K562 (cell line): ENCODE results near the gene B4GALT1. TPM values are rescaled to one million over a fixed set of nuclear protein-coding genes. Genes with fewer than 3 reads are reported as not detected.
A peak's percentile ranks its signal among the peaks of the same experiment; 100 is the strongest.

ENCODE experiments used
- EP400 ChIP-seq: fragments of 450-650 bp; IDR thresholded peaks from 2 replicates; pipeline ENCODE4 v1.6.1; 2017; ENCODE audit warnings: antibody characterized with exemption, mild to moderate bottlenecking, moderate library complexity
- FOXJ3 ChIP-seq: sonication (generic); formaldehyde crosslinking; IDR thresholded peaks from 2 replicates; pipeline ENCODE4 v1.4.0; 2020; ENCODE audit warnings: mild to moderate bottlenecking, missing genetic modification reagents
- FOXK1 ChIP-seq: sonication (generic); formaldehyde crosslinking; IDR thresholded peaks from 2 replicates; pipeline ENCODE4 v1.8.0; 2022; ENCODE audit warnings: missing genetic modification reagents, mild to moderate bottlenecking, borderline replicate concordance
- GATAD2A ChIP-seq: fragments of 450-650 bp; IDR thresholded peaks from 2 replicates; pipeline ENCODE4 v1.6.1; 2017
- KAT2B ChIP-seq: IDR thresholded peaks from one replicate; pipeline ENCODE4 v1.6.1; 2012; ENCODE audit warnings: low read depth, mild to moderate bottlenecking, control low read depth, inconsistent platforms, low read length, moderate library complexity
- NFRKB ChIP-seq: fragments of 450-650 bp; IDR thresholded peaks from 2 replicates; pipeline ENCODE4 v1.6.1; 2016; ENCODE audit warnings: low read depth
- NUFIP1 ChIP-seq: fragments of 450-650 bp; IDR thresholded peaks from 2 replicates; pipeline ENCODE4 v1.6.1; 2018; ENCODE audit not compliant: partially characterized antibody
- PBX2 ChIP-seq, 2 experiments: IDR thresholded peaks in 1 of 2; conservative IDR thresholded peaks in 1 of 2; 2 replicates each; pipeline ENCODE4 v1.6.1; 2016; ENCODE audit warnings: low read depth in 2 of 2, mild to moderate bottlenecking in 1 of 2, missing compliant biosample characterization in 1 of 2, missing genetic modification characterization in 1 of 2, moderate library complexity in 1 of 2
- POLR2A ChIP-seq: fragments of 450-650 bp; conservative IDR thresholded peaks from 2 replicates; pipeline ENCODE4 v1.6.1; 2016
- POLR2G ChIP-seq: fragments of 200-400 bp; formaldehyde crosslinking; IDR thresholded peaks from 2 replicates; pipeline ENCODE4 v1.6.1; 2017; ENCODE audit warnings: low read depth, mild to moderate bottlenecking, antibody characterized with exemption, low read length, moderate library complexity
- POLR2H ChIP-seq: IDR thresholded peaks from 2 replicates; pipeline ENCODE4 v1.6.1; 2016; ENCODE audit warnings: missing genetic modification characterization, low read depth, mild to moderate bottlenecking, control low read depth, missing compliant biosample characterization, moderate library complexity
- RAD21 ChIP-seq, 2 experiments: fragments of 250-450 bp in 1 of 2; fragments of 450-650 bp in 1 of 2; sonication (Bioruptor Pico) in 1 of 2; formaldehyde crosslinking in 1 of 2; IDR thresholded peaks in 1 of 2; conservative IDR thresholded peaks in 1 of 2; 2 replicates each; pipeline versions ENCODE4 v1.4.0 to v1.8.0; 2020 to 2022; ENCODE audit warnings: mild to moderate bottlenecking in 2 of 2, moderate library complexity in 1 of 2
- SUPT5H ChIP-seq: fragments of 450-650 bp; IDR thresholded peaks from 2 replicates; pipeline ENCODE4 v1.6.1; 2016
- TARDBP ChIP-seq: fragments of 450-650 bp; IDR thresholded peaks from 2 replicates; pipeline ENCODE4 v1.6.1; 2016
- TEAD1 ChIP-seq, 2 experiments: fragments of 450-650 bp in 1 of 2; sonication (generic) in 1 of 2; formaldehyde crosslinking; IDR thresholded peaks; 2 replicates each; pipeline versions ENCODE4 v1.4.0 to v1.8.0; 2020 to 2022; ENCODE audit warnings: mild to moderate bottlenecking in 2 of 2, missing genetic modification reagents in 1 of 2
- VEZF1 ChIP-seq: fragments of 200-800 bp; sonication (Bioruptor generic); IDR thresholded peaks from 2 replicates; pipeline ENCODE4 v1.6.1; 2017; ENCODE audit warnings: missing genetic modification characterization, missing compliant biosample characterization
- XRCC3 ChIP-seq: fragments of 450-650 bp; IDR thresholded peaks from 2 replicates; pipeline ENCODE4 v1.6.1; 2017; ENCODE audit warnings: mild to moderate bottlenecking, moderate library complexity
- ZBTB7A ChIP-seq: IDR thresholded peaks from 2 replicates; pipeline ENCODE4 v1.6.1; 2011; ENCODE audit warnings: low read depth, mild to moderate bottlenecking, low read length, moderate library complexity, borderline replicate concordance; ENCODE audit not compliant: control insufficient read depth
- ZHX1 ChIP-seq: fragments of 150-350 bp; conservative IDR thresholded peaks from 2 replicates; pipeline ENCODE4 v1.6.1; 2014; ENCODE audit warnings: low read length
- polyA plus RNA-seq, 8 experiments: library from polyadenylated mRNA; depleted of rRNA in 4 of 8; stranded (reverse) in 5 of 8; unstranded in 3 of 8; fragments of >200 nt; fragmentation: Nextera tagmentation in 2 of 8; fragmentation: Illumina TruSeq in 1 of 8; extraction: Ambion mirVana in 2 of 8; extraction: Trizol in 1 of 8; gene quantifications; 2 replicates each; pipeline versions ENCODE4 v1.2.1 to v1.2.3, GENCODE V29; 2011 to 2014; ENCODE audit warnings: inconsistent platforms in 1 of 8, missing spikeins in 1 of 8
- total RNA-seq, 7 experiments: library from RNA; depleted of rRNA in 6 of 7; stranded (reverse); fragments of >200 nt in 6 of 7; fragmentation: Illumina TruSeq in 2 of 7; extraction: Trizol in 2 of 7; gene quantifications; 2 replicates each; pipeline versions ENCODE4 v1.2.1 to v1.2.3, GENCODE V29; 2011 to 2021; ENCODE audit warnings: low replicate concordance in 1 of 7

The B4GALT1 gene
- total and polyA plus RNA-seq, 9 of the 15 experiments (the other 6 are each of a cell fraction or from before 2014, with no cell fraction given) = 4.1 to 26.8 (median 7.1) TPM

- TF ChIP-seq ZBTB7A (peak; percentile 54; the same call in 1 of the 2 replicates), EP400 (peak; percentile 84), FOXK1 (no peak), PBX2 (CRISPR knock-in tag; IDR thresholded peaks at IDR 0.05; ENCODE audit: low read depth) (no peak), PBX2 (tag; conservative IDR thresholded peaks at IDR 0.05; ENCODE audit: low read depth) (peak; percentile 29; the same call in 1 of the 2 replicates), XRCC3 (no peak), RAD21 (CRISPR knock-in tag; conservative IDR thresholded peaks at IDR 0.05 in 1 of 2, IDR thresholded peaks at IDR 0.05 in 1 of 2) (no peak), SUPT5H (peak; percentile 90), POLR2G (peak; percentile 90), NFRKB (no peak), ZHX1 (no peak), GATAD2A (no peak), TARDBP (no peak; the same call in 1 of the 2 replicates), VEZF1 (CRISPR knock-in tag) (peak; percentile 57), FOXJ3 (CRISPR knock-in tag) (no peak), NUFIP1 (no peak), POLR2A (peak; percentile 92), KAT2B (no peak), TEAD1 (CRISPR knock-in tag; IDR thresholded peaks at IDR 0.05) (no peak), POLR2H (peak; percentile 90)
Measured at GRCh38 chr9:33076046-33077004, 90.8 kb downstream of the B4GALT1 start, which contains the start of gene SMU1 (continued).
